Activated CD4-positive, CD25-positive, alpha-beta regulatory T cell treated with anti-CD3 and anti-CD28 coated beads, Interleukin-2, amount 50 U/mL, for 72 hours (primary cell): ENCODE data around the gene HDAC8.
"Not testable (repeated sequence)": the region's sequence is repeated elsewhere in the genome, so short reads cannot be mapped to it uniquely, and the experiment has no call there.

Source experiments
- DNase-seq: peaks from one replicate; pipeline ENCODE4 v3.0.0; 2021

HDAC8 gene

GRCh38 chrX:72368796-72369195 lies 203.8 kb downstream of the HDAC8 start:
- DNase-seq, result no peak

- no peak for DNase-seq
Measured at GRCh38 chrX:72367516-72367915, 205.1 kb downstream of the HDAC8 start.

GRCh38 chrX:72366701-72367454 lies 205.8 kb downstream of the HDAC8 start:
- no peak for DNase-seq

- DNase-seq, result no peak
Measured at GRCh38 chrX:72366178-72366577, 206.5 kb downstream of the HDAC8 start.

GRCh38 chrX:72365126-72365525 lies 207.5 kb downstream of the HDAC8 start:
- no peak for DNase-seq

GRCh38 chrX:72360326-72360725 lies 212.3 kb downstream of the HDAC8 start:
- no peak for DNase-seq

DNA sequence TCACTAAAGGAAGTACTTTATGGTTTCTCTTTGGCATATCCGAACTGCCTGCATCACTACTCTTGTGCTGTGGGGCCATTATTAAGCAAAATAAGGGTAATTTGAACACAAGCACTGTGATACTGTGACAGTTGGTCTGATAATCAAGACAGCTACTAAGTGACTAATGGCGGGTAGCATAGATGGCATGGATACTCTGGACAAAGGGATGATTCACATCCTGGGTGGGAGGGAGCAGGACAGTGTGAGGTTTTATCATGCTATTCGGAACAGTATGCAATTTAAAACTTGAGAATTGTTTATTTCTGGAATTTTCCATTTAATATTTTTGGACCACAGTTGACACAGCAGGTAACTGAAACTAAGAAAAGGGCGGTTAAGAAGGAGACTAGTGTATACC lies 214.3 kb downstream of the HDAC8 start:
- DNase-seq, result no peak

DNA sequence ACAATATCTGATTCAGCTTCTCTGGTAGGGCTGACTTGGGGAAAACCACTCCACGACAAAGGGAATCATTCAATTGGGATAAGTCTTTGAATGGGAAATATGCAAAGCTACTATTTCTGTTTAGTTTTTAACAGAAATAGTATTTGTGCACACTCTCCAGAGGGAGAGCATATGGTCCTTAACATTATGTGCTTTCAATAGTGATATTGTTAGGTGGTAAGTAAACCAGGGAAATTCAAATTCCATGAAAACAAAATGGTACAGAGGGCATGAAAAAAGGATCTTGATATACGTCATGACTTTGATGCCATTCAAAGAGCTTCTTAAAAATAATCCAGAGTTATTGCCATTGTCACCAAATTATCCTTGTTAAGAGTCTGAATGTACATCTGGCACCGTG lies 219.9 kb downstream of the HDAC8 start:
- DNase-seq, result no peak

DNA sequence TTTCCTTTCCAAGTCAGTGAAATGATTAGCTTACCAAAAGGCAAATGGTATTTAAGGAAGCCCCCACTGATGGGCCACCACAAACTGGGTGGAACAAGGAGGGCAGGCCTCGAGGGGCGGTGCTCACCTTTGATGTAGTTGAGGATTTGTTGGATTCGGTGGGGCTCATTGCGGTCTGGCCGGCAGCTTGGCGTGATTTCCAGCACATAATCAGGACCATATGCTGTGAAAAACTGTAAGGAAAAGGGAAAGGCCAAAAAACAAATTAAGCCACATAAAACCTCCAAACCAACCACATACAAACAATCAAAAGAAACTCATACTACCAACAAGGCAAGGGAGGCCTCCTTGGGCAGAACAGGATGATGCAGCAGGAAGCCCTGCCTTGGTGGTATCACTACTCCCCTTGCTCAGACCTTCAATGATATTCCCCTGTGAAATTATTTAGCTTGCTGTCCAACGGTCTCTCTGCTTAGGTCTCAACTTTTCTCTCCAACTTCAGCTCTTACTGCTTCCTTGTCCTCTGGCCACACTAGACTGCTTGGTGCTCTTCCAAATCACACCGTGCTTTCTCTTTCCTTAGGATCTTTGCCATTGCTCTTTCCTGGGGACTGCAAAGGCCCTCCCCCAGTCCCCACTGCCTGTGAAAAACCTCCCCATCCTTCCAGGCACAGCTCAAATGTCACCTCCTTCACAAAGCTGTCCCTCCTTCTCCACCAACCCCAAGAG lies 220.9 kb downstream of the HDAC8 start:
- no peak for DNase-seq

GRCh38 chrX:72349190-72349589 lies 223.5 kb downstream of the HDAC8 start:
- no peak for DNase-seq

DNA sequence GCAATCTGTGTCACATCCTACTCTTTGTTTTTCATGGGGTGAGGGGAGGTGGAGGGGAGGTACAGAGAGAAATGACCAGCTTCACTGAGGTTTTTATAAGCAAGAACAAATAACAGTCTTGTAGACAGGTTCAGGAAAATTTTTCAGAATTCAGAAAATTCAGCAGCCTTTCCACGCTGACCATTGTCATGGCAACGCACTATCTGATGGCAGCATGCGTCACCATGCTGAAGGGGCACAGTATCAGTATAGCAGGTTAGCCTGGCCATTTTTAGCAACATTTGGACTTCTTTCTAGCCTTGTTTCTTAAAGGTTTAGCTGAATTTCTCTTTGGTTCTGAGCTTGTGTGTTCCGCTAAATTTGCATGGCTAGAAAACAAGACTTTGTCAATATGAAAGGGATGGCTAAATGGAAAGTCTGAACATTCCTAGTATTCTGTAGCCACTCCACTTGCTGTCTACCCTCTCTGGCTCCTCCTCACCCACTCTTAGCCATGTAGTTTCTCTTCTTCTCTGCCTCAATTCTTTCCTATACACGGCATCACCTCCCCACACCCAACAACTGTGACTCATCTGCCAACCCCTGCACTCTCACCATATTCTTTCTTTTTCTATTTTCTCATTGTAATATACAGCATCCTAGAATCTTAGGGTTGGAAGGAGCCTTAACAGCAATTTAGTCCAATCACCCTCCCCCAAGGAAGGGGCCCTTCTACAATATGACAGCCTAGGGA lies 224.2 kb downstream of the HDAC8 start:
- no peak for DNase-seq

DNA sequence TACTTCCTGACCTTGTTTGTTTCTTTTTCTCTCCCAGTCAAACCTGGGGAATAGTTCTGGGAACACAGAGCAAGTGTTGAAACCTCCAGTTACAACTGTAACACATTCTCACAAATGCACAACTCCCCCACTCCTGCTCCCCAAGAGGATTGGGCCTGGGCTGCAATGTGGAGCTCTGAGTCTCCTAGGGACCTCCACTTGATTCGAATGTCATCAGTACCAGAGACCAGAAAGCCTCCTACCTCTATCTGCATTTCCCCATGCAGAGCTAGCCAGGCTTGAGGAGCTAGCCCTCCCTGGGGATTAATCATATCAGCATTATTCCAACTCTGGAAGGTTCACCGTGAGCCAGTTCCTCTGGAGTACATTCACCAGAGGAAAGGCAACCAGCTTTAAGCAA lies 225.3 kb downstream of the HDAC8 start:
- no peak for DNase-seq

GRCh38 chrX:72346302-72346949 lies 226.2 kb downstream of the HDAC8 start:
- no peak for DNase-seq

DNA sequence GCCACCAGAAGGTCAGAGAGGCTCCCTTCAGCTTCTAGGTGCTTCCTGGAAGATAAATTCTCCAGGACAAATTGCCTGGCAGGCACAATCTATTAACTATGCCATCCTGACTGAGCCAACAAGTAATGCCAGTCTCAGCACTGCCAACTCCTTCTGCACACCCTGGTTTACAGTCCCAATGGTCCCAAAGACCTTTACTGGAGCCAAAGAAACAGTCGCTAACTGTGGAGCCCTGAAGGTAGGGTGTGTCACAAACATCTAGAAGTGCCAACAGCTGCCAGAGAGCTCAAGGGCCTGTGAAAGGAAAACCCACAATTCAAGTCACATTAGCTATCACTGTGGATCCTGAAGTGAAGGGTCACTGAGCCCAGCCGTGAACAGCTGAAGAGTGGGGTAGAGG lies 232.0 kb downstream of the HDAC8 start:
- DNase-seq, result no peak

DNA sequence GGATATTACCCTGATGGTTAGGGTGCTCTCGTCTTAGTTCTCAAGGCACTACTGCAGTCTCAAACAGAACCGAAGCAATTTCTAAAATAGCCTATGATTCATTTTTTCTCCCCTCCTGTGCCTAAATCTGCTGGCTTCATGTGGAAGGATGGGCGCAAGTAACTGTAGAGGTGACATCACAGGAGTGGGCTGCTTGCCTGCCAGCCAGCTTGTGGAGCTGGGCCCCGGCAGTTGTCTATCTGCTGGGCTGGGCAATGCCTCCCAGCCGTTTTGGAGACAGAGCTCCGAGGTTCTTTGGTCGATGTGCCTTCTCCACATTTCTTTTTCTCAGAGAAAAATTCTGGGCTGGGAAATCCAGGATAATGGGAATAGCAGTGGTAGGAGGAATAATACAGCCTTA lies 232.6 kb downstream of the HDAC8 start:
- no peak for DNase-seq

- no peak for DNase-seq
Measured at GRCh38 chrX:72330131-72330530, 242.5 kb downstream of the HDAC8 start.

DNA sequence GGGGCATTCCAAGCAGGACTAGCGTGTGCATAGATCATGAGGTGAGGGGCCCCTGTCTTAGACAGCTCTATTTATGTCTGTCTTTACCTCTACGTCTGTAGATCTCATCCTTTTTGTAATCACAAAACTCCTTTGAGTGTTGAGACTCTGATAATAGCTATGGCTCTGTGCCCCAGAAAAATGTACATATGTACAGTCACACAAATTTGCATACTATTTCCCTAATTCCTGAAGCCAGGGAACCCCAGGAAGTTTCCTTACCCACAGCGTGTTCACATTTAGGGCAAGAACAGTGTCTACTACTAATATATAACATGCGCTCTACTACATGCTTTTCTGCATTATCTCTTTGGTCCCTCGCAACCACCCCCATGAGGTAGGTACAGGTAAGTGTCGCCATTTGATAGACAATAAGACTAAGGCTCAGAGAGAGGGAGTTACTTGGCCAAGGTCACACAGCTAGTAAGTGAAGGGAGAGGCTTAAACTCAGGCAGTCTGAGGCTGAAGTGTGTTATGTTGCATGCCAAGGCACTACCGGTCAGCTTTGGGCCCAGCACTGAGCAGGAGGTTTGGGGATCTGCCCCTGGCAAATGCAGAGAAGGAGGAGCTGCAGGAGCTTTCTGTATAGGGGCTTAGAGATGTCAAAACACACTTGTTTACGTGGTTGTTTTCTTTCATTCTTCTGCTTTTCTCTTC lies 245.9 kb downstream of the HDAC8 start:
- DNase-seq, result no peak

GRCh38 chrX:72319651-72320050 lies 253.0 kb downstream of the HDAC8 start:
- not testable (repeated sequence) for DNase-seq

- DNase-seq, result no peak
Measured at GRCh38 chrX:72317139-72317538, 255.5 kb downstream of the HDAC8 start.

DNA sequence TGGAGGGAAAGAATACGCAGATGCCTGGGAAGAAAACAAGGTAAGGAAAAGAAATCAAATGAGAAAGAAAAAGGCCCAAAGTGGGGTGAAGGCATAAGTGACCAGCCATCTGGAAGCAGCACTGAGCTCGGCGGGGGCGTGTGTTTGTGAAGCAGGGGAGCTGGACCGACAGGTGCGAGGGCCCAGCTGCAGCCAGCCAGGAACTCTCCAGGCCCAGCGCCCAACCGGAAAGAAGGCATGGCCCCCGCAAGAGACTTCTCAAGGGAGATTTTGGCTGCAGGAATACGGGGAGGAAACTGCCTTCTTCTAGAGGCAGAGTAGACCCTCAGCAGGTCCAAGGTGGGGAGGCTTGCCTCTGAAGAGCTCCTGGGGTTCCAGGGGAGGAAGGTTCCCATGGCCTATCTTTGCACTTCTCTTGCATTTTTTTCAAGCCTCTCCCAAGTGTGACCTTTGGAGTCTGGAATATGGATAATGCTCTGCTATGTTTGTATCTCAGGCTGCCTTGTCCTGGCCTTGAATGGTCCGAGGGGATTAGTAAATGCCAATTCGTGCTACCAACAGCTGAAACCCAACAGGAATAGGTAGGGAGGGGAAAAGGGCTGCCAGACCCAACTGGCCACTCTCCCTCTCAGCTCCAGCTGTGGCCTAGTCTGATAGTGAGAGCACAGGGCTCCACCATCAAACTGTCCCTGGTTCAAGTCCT lies 256.1 kb downstream of the HDAC8 start:
- DNase-seq, result no peak

- DNase-seq, result no peak
Measured at GRCh38 chrX:72314881-72315280, 257.8 kb downstream of the HDAC8 start.
